Mucosa of stomach (tissue), 1 donor: ENCODE results near the gene SOBP.

ENCODE experiments used
- H3K27me3 ChIP-seq: one replicate; pipeline ENCODE4 v1.7.0; 2013; ENCODE audit warnings: mild to moderate bottlenecking, low read length; ENCODE audit not compliant: control insufficient read depth, insufficient read depth
- H3K36me3 ChIP-seq: one replicate; pipeline ENCODE4 v1.7.0; 2013; ENCODE audit warnings: low read length; ENCODE audit not compliant: control insufficient read depth, insufficient read depth
- H3K4me1 ChIP-seq: one replicate; pipeline ENCODE4 v1.7.0; 2013; ENCODE audit warnings: mild to moderate bottlenecking, low read length; ENCODE audit not compliant: control insufficient read depth, insufficient read depth
- H3K4me3 ChIP-seq: one replicate; pipeline ENCODE4 v1.7.0; 2013; ENCODE audit warnings: low read length
- H3K9ac ChIP-seq: one replicate; pipeline ENCODE4 v1.7.0; 2013; ENCODE audit warnings: mild to moderate bottlenecking, low read length, moderate library complexity
- H3K9me3 ChIP-seq: one replicate; pipeline ENCODE4 v1.7.0; 2013; ENCODE audit warnings: mild to moderate bottlenecking, low read length, moderate library complexity; ENCODE audit not compliant: control insufficient read depth
- donor health status: Pancreatic carcinoma.

The SOBP gene

DNA sequence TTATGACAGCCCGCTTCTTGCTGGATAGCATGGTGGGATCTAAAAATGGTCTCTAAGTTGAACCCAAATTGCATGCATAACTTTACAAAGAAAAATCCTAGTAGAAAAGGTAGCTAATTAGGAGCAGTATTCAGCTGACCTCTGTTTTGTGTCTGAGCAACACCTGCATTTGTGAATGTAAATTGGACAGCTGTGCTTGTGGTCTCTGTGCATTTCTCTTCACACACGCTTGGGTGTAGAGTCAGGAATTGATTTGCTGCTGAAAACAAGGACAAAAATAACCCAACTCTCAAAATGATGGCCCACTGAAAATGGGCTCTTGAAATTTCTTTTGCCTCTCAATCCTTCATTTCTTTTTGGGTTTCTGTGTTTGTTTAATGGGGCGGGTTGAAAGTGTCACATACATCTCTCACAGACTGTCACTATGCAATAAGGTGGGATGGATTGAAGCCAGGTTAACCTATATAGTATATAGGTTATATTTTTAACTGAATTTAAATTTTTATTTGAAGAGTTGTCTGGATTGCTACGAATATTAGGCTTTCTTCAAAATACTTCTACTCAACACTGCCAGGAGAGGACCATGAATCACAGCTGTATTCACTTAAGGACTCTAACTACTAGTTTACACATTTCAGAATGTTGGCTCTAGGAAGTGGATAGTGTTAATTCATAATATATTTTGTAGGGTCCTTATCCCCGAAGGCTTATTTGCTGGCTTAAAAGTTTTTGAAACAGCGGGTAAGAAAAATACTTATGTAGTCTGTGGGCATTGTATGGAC is 46.5 kb downstream of the SOBP start:
- Histone ChIP-seq H3K27me3 (no peaks in the 10 kb centered on the region), H3K9ac (no peak overlapping the region), H3K4me1 (peaks cover 12% of the 10 kb centered on the region), H3K4me3 (no peak overlapping the region), H3K36me3 (no peaks in the 10 kb centered on the region), H3K9me3 (no peaks in the 10 kb centered on the region)

DNA sequence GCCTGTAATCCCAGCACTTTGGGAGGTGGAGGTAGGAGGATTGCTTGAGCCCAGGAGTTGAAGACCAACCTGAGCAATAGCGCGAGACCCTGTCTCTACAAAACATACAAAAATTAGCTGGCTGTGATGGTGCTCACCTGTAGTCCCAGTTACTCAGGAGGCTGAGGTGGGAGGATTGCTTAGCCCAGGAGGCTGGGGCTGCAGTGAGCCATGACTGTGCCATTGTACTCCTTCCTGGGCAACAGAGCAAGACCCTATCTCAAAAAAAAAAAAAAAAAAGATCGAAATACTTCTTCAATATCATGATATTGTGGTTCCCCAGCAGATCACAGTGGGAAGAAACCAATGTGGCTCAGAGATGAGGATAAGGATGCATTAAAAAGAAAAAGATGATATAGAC is 47.6 kb downstream of the SOBP start:
- Histone ChIP-seq H3K4me1 (peaks cover 12% of the 10 kb centered on the region), H3K27me3 (no peaks in the 10 kb centered on the region)

DNA sequence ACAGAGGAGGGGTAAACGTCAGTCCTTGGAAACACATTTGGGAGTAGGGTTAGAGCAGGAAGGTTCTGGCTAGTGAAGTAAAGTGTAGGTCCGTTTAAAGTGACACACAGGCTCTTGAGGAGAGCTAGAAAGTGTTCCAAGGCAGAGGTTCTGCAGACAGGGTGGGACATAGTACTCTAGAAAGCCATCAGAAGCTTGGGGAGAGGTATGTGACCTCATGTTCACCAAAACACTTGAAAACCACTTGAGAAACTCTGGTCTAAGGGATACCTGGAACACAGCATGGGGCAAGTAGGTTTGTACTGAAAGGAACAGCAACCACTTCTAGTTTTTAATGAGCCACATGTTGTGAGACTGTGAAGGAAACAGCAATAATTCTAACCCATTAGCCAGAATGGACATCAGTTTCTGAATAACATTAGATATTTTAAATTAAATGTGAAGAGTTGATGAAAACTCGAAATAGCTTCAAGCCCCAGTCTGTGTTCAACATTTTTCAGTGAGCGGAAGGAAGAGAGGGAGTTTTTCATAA is 49.0 kb downstream of the SOBP start:
- Histone ChIP-seq H3K27me3 (no peaks in the 10 kb centered on the region), H3K36me3 (no peaks in the 10 kb centered on the region), H3K4me3 (no peak overlapping the region), H3K9me3 (no peaks in the 10 kb centered on the region), H3K4me1 (peaks cover 12% of the 10 kb centered on the region), H3K9ac (no peak overlapping the region)

More for the DNA sequence above, 47.6 kb downstream of the SOBP start:
- H3K9ac ChIP-seq, result no peak overlapping the region
- no peaks in the 10 kb centered on the region for H3K9me3 ChIP-seq
- no peak overlapping the region for H3K4me3 ChIP-seq
- H3K36me3 ChIP-seq, result no peaks in the 10 kb centered on the region

DNA sequence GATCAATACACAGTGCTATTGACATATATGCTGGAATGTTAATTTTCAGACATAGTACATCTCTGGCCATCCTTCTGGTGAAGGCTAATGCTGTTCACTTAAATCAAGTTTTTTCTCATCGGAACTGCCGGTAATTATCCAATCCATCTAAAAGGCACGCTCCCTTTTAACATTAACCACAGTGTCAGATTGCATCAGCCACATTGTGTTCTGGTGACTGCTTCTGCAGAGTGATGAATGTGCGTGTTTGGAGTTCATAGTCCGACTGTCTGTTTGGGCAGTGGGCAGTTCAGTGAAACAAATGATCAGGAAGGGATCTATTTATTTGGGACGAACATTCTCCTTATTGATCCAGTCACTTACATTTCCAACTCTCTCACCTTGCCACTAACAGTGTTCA is 49.5 kb downstream of the SOBP start:
- Histone ChIP-seq H3K9ac (no peak overlapping the region), H3K4me1 (peaks cover 12% of the 10 kb centered on the region), H3K36me3 (no peaks in the 10 kb centered on the region), H3K9me3 (no peaks in the 10 kb centered on the region), H3K27me3 (no peaks in the 10 kb centered on the region), H3K4me3 (no peak overlapping the region)

DNA sequence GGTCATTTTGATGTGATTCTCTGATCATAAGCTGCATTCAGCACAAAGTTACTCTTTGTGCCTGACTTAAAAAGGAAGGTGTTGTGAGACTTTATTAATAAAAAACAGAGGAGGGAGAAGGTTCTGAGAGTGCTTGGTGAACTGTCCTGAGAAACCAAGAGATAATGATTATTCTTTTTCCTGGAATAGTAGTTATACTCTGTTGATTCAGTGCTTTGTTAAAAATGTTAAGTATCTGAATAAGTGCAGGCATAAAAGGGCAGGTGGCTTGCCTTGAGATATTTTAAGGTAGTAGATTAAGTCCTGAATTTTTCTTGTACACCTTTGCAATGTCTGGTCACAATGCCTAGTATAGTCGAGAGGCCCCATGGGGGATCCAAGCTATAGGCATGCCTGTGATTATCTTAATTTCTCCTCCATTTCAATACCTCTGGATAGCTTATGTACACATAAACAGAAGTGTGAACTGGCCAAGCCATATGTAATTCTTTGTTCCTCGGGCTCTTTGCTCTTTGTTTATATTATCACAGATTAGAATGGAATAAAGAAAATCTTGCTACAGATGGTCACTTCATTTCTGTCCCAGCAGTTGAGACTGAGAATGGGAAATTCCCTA is 50.0 kb downstream of the SOBP start:
- no peaks in the 10 kb centered on the region for H3K9me3 ChIP-seq
- H3K27me3 ChIP-seq, result no peaks in the 10 kb centered on the region
- no peak overlapping the region for H3K9ac ChIP-seq
- no peaks in the 10 kb centered on the region for H3K36me3 ChIP-seq
- no peak overlapping the region for H3K4me3 ChIP-seq
- peaks cover 12% of the 10 kb centered on the region for H3K4me1 ChIP-seq

DNA sequence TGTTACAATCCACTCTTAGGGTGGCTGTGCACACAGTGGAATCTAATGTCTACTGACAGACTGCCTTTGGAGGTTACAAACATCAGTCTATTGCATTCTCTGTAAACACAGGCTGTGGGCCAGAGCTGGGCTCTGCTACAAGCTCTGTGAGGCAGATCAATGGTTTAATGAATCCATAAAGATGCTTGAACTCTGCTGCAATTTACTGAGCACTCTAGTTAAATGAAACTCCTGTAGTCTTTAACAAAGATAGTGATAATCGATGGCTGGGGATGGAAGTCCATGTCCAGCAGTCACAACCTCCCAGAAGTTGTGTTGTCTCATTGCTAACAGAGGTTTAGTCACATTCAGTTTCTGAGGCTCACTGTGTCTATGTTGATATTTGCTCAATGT is 50.5 kb downstream of the SOBP start:
- Histone ChIP-seq H3K4me3 (no peak overlapping the region), H3K4me1 (peaks cover 12% of the 10 kb centered on the region)

DNA sequence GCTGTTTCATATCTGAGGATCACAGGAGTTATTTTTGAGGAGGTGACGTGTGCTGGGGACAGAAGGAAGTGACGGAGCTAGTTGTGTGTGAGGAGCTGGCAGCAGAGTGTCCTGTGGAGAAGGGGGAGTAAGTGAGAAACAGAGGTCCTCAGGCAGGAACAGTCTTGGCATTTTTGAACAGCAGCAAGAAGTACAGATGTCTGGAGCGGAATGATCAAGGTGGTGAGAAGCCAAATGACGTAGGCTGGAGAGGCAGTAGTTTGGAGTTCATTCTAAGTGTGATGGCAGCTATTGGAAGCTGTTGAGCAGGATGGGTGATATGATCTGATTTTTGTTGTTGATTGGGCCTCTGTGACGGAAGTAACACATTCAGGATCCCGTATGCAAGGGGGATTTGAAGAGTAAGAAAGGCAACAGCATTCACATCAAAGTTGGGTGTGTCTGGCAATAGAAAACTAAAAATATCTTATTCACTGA is 52.3 kb downstream of the SOBP start:
- no peaks in the 10 kb centered on the region for H3K9me3 ChIP-seq
- no peak overlapping the region for H3K9ac ChIP-seq
- H3K4me3 ChIP-seq, result no peak overlapping the region
- H3K27me3 ChIP-seq, result no peaks in the 10 kb centered on the region
- peaks cover 12% of the 10 kb centered on the region for H3K4me1 ChIP-seq
- H3K36me3 ChIP-seq, result no peaks in the 10 kb centered on the region

More for the DNA sequence above, 50.5 kb downstream of the SOBP start:
- H3K36me3 ChIP-seq, result no peaks in the 10 kb centered on the region
- H3K9ac ChIP-seq, result no peak overlapping the region
- no peaks in the 10 kb centered on the region for H3K27me3 ChIP-seq
- no peaks in the 10 kb centered on the region for H3K9me3 ChIP-seq

DNA sequence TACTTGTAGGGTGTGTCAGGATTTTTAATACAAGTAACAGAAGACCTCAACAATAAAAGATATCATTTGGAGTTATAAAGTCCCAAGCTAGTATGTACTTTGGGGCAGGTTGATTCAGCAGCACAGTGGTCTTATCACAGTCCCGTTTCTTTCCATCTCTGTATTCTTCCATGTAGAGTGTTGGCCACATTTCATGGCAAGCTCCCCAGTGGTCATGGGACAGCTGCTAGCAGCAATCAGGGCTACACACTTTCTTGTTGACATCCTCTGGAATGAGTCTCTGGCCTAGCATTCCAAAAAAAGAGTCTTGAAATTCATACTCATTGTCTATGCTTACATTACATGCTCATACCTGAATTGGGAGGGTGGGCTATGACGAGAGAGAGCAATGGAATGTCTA is 53.2 kb downstream of the SOBP start:
- Histone ChIP-seq H3K9ac (no peak overlapping the region), H3K36me3 (no peaks in the 10 kb centered on the region), H3K4me3 (no peak overlapping the region), H3K4me1 (peaks cover 12% of the 10 kb centered on the region), H3K9me3 (no peaks in the 10 kb centered on the region), H3K27me3 (no peaks in the 10 kb centered on the region)

DNA sequence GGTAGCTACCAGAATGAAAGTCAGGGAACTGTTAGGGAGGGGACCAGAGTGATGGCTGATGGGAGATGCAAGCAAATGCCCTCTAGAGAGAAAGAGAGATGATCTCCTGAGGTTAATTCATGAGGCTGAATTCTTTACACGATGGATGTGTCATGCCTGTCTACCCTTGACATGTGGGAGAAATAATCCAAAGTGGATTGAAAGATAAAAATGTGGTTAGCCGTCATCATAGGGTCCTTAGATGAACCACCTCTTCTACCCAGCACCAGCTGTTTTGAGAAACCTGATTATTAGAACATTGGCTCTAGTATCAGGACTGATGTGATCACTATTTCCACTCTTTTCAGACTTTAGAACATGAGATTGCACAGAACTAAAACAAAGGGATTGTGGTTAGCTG is 53.6 kb downstream of the SOBP start:
- H3K9me3 ChIP-seq, result no peaks in the 10 kb centered on the region
- no peaks in the 10 kb centered on the region for H3K36me3 ChIP-seq
- peaks cover 12% of the 10 kb centered on the region for H3K4me1 ChIP-seq
- H3K27me3 ChIP-seq, result no peaks in the 10 kb centered on the region
- H3K4me3 ChIP-seq, result no peak overlapping the region
- no peak overlapping the region for H3K9ac ChIP-seq

DNA sequence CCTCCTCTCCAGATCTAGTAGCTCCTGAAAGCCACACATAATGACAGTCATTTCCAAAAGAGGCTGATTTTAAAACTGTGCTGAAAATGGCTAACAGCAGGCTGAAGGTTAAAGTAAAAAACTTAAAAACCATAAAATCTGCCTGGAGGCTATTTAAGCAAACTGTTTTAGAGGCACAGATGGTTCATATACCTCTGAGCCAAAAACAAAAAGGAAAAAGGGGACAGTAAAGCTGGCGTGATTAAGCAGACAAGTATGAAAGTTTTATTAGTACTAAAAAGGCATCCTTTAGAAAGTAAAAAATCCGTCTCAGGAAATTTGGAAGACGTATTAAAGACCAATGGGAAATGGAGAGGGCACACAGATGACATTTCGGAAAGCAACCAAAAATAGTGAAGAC is 55.8 kb downstream of the SOBP start:
- Histone ChIP-seq H3K9ac (no peak overlapping the region), H3K36me3 (no peaks in the 10 kb centered on the region), H3K9me3 (no peaks in the 10 kb centered on the region), H3K4me1 (no peaks in the 10 kb centered on the region), H3K4me3 (no peak overlapping the region), H3K27me3 (no peaks in the 10 kb centered on the region)

DNA sequence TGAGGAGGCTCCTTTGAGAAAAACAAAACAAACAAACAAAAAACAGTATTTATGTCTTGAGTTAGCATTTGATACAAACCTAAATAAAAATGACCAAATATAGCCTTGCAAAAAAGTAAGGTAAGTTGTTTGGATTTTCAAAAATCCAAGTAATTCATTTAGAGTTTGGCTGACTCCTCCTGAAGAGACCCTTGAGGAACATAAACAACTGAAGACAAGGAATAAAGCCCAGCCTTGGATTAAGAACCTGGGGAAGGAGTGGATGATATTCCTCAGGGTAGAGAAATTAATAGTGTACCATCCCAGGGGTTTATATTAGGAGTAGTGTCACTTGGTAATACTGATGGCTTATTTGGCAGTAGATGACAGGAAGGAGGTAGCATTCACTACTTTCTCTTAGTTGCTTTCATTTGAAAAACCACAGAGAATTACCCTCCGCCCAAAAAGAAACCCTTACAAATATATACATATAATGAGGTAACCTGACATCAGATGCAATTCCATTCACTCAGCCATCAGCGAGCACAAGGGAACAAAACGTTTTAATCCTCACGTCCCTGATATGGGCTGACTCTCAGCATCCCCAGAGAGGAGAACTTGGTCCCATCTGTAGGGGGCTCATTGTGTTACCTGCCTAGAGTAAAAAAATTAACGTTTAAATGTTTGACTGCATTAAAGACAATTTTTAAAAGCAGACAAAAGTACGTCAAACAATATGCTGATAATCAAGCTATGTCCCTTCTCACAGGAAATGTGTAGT is 57.0 kb downstream of the SOBP start:
- Histone ChIP-seq H3K9ac (no peak overlapping the region), H3K27me3 (no peaks in the 10 kb centered on the region), H3K4me3 (no peak overlapping the region), H3K36me3 (no peaks in the 10 kb centered on the region), H3K4me1 (no peaks in the 10 kb centered on the region), H3K9me3 (no peaks in the 10 kb centered on the region)

DNA sequence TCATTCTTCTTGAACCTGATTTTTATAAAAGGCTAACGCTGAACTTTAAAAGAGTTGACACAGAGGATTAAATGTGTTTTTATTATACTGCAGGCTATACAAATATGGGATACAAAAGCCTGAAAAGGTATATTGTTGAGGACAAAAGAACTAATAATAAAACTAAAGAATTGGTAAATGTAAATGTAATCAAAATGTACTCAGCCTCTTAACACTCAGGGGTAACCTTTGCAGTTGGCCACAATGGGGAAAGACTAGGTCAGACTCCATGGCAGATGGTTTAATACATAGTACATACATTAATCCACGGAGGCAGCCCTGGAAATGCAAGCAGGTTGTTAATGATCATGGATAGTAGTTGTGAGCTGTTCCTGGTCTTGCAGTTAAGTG is 57.5 kb downstream of the SOBP start:
- H3K4me1 ChIP-seq, result no peaks in the 10 kb centered on the region
- no peaks in the 10 kb centered on the region for H3K36me3 ChIP-seq
- no peaks in the 10 kb centered on the region for H3K27me3 ChIP-seq
- no peak overlapping the region for H3K4me3 ChIP-seq
- no peak overlapping the region for H3K9ac ChIP-seq
- H3K9me3 ChIP-seq, result no peaks in the 10 kb centered on the region
